ENCODE measurements around the gene GLI3. TPM values are rescaled to one million over a fixed set of nuclear protein-coding genes. Genes with fewer than 3 reads are reported as not detected.

The GLI3 gene
- total RNA-seq, 2 donors from 2014 or later = 3.4 to 6.6 TPM

DNA sequence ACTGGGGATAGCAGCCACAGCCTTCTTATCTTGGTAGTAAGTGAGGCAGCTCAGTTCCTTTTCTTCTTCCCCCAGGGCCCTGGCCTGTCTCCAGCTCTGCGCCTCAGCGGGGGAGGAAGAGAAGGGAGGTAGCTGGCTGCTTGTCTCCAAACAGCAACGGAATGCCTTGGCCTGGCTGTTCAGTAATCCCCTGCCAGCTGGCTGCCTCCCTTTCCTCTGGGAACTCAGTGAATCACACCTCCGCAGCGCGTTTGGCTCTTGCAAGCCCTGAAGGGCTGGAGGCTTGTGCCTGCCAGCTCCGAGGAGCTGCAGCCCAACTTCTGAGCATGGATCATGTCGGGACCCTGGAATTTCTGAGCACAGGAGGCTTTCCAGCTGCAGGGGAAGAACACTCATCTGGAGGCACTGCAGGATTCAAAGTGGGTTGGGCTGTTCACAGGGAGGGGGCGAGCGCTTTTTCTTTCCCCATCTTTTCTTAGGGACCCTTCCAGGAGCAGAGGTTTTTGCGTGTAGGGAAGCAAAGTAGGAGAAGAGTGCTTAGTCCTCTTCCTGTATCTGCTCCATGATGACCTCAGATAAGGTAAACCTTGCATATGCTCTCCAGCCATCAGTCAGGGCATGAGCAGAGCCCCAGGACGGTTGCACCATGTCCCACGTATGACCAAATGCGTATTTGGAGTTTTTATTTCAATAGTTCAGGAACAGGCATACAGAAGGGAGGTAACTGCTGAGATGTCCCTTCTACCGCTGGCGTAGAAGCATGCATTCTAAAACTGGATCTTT is 280.9 kb downstream of the GLI3 start:
- ATAC-seq (ENCODE audit: insufficient number of reproducible peaks, low FRiP score, low read depth) (peak; percentile 90), DNase-seq (ENCODE audit: low spot score) (peak; percentile 88)
- no peak overlapping the region for H3K27ac ChIP-seq
- TF ChIP-seq, protein P1, sequence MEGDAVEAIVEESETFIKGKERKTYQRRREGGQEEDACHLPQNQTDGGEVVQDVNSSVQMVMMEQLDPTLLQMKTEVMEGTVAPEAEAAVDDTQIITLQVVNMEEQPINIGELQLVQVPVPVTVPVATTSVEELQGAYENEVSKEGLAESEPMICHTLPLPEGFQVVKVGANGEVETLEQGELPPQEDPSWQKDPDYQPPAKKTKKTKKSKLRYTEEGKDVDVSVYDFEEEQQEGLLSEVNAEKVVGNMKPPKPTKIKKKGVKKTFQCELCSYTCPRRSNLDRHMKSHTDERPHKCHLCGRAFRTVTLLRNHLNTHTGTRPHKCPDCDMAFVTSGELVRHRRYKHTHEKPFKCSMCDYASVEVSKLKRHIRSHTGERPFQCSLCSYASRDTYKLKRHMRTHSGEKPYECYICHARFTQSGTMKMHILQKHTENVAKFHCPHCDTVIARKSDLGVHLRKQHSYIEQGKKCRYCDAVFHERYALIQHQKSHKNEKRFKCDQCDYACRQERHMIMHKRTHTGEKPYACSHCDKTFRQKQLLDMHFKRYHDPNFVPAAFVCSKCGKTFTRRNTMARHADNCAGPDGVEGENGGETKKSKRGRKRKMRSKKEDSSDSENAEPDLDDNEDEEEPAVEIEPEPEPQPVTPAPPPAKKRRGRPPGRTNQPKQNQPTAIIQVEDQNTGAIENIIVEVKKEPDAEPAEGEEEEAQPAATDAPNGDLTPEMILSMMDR (IDR thresholded peaks at IDR 0.05) = no peak
- no peaks in the 10 kb centered on the region for H3K9me3 ChIP-seq
- H3K36me3 ChIP-seq = no peaks in the 10 kb centered on the region
- H3K4me3 ChIP-seq = peak overlapping the region; percentile 36
- no peaks in the 10 kb centered on the region for H3K27me3 ChIP-seq (replicated peaks; ENCODE audit: insufficient read depth)
- H3K4me1 ChIP-seq (ENCODE audit: control insufficient read depth in 1 of 2, low read depth in 2 of 2) = peaks cover 16 to 27% of the 10 kb centered on the region in 2 donors

DNA sequence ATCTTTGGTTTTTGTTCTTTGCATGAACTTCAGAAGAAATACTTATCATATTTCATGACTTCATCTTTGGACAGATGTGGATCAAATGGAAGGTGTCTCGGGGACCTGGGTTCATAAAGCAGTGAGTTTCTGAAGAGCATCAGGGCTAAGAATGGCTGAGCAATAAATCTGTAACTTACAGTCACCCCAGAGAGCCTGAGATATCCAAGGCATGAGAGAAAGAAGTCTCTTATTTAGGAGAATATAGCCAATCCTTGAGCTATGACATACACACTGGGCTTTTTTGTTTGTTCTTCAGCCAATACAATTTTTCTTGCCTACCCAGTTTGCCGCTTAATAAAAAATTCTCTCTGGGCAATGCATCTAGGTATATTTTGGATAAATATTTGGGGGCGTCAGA is 281.6 kb downstream of the GLI3 start:
- TF ChIP-seq, protein P1 (IDR thresholded peaks at IDR 0.05) = no peak
- Histone ChIP-seq H3K4me1 (ENCODE audit: control insufficient read depth in 1 of 2, low read depth in 2 of 2) (peaks cover 16 to 27% of the 10 kb centered on the region in 2 donors), H3K27me3 (replicated peaks; ENCODE audit: insufficient read depth) (no peaks in the 10 kb centered on the region), H3K27ac (no peak overlapping the region), H3K4me3 (no peak overlapping the region), H3K36me3 (no peaks in the 10 kb centered on the region), H3K9me3 (no peaks in the 10 kb centered on the region)
- DNase-seq (ENCODE audit: low spot score) (no peak), ATAC-seq (ENCODE audit: insufficient number of reproducible peaks, low FRiP score, low read depth) (no peak)

DNA sequence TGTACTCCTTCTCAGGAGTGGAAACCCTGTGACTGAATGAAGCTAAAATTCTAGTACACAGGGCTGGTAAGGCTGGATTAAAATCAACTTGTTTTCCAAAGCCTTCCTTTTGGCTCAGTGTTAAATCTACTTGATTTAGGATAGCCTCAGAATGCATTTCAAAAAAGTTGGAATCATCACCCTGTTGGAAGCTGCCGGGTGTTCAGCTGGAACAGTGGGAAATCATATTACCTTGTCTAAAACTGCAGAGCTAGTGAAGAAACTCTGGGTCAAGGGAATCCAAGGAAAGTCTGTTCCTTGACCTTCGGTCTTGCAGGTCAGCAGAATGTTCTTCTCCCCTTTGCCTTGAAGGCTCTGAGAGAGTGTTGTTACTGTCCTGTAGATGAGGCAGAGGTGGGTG is 282.0 kb downstream of the GLI3 start:
- no peaks in the 10 kb centered on the region for H3K9me3 ChIP-seq
- TF ChIP-seq, protein P1 (IDR thresholded peaks at IDR 0.05) = no peak
- ATAC-seq (ENCODE audit: insufficient number of reproducible peaks, low FRiP score, low read depth) (no peak), DNase-seq (ENCODE audit: low spot score) (no peak)
- H3K36me3 ChIP-seq = no peaks in the 10 kb centered on the region
- H3K27ac ChIP-seq = no peak overlapping the region
- no peaks in the 10 kb centered on the region for H3K27me3 ChIP-seq (replicated peaks; ENCODE audit: insufficient read depth)
- peaks cover 16 to 27% of the 10 kb centered on the region in 2 donors for H3K4me1 ChIP-seq (ENCODE audit: control insufficient read depth in 1 of 2, low read depth in 2 of 2)
- no peak overlapping the region for H3K4me3 ChIP-seq

DNA sequence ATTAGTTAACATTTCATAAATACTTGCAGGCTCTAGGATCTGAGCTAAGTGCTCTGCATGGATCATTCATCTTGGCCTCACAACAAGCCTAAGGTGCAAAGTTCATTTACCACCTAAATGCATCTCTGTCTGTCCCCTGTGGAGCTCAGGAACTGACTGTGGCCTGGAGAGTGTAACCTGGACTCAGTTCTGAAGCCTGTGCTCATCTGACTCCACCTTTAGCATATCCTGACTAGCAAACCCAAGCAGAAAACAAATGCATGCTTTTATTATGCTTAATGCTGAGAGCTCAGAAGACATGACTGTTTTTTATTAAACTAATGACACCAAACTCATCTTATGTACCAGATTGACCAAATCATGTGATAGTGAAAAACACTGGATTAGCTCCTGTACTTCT is 288.5 kb downstream of the GLI3 start:
- Histone ChIP-seq H3K4me3 (no peak overlapping the region), H3K9me3 (no peaks in the 10 kb centered on the region), H3K27me3 (replicated peaks; ENCODE audit: insufficient read depth) (no peaks in the 10 kb centered on the region), H3K4me1 (ENCODE audit: control insufficient read depth in 1 of 2, low read depth in 2 of 2) (no peaks in the 10 kb centered on the region), H3K27ac (no peak overlapping the region), H3K36me3 (no peaks in the 10 kb centered on the region)
- no peak for DNase-seq (ENCODE audit: low spot score)
- TF ChIP-seq, protein P1 (IDR thresholded peaks at IDR 0.05) = no peak
- ATAC-seq (ENCODE audit: insufficient number of reproducible peaks, low FRiP score, low read depth) = no peak

DNA sequence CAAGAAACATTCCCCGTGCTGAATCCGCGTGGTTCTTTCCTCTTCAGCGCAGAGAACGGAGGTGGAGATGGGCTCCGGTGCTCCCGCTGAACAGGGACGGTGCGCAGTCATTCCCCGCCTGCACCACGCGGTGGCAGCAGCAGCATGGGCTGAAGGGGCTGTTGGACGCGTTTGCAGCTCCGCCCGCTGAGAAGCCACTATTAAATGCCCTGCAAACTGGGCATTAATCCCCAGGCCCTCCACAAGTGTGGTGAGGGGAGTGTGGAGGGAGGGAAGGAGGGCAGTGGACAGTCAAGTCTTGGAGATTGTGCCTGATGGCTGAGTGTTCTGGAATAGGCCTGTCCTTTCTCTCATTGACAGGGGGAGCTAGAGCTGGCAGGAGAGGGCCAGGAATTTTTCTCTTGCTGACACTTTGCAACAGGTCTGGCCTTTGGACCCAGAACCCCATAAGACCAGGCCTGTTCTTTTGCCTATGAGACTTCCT is 293.9 kb downstream of the GLI3 start:
- DNase-seq (ENCODE audit: low spot score) (no peak), ATAC-seq (ENCODE audit: insufficient number of reproducible peaks, low FRiP score, low read depth) (no peak)
- Histone ChIP-seq H3K27me3 (replicated peaks; ENCODE audit: insufficient read depth) (no peaks in the 10 kb centered on the region), H3K4me1 (ENCODE audit: control insufficient read depth in 1 of 2, low read depth in 2 of 2) (peaks cover 0 to 6% of the 10 kb centered on the region in 2 donors), H3K36me3 (no peaks in the 10 kb centered on the region), H3K4me3 (peak overlapping the region; percentile 61), H3K27ac (no peak overlapping the region), H3K9me3 (no peaks in the 10 kb centered on the region)
- TF ChIP-seq, protein P1 (IDR thresholded peaks at IDR 0.05) = peak; percentile 90

All from thoracic aorta (tissue), 2 donors.